Endothelial cell of umbilical vein (primary cell): ENCODE measurements around the gene AGTPBP1. TPM values are rescaled to one million over a fixed set of nuclear protein-coding genes. Genes with fewer than 3 reads are reported as not detected.

ENCODE experiments used
- BruUV-seq: library from RNA; stranded (reverse); fragments of 400-500 nt; replicated peaks from 2 replicates; lab custom pipeline; 2021; lab: Mats Ljungman, UMichigan
- CTCF ChIA-PET: fragments of 300-600, 350-600 bp; sonication (Branson Sonifier 250); formaldehyde crosslinking; loops from one replicate; lab custom pipeline; 2021; ENCODE audit warnings: antibody characterized with exemption, inconsistent platforms; lab: Charles Lee
- POLR2A ChIA-PET: fragments of 300-600, 350-600 bp; sonication (Branson Sonifier 250); formaldehyde crosslinking; loops from one replicate; lab custom pipeline; 2021; ENCODE audit warnings: antibody characterized with exemption, inconsistent platforms; lab: Charles Lee
- DNase-seq: peaks from one replicate; pipeline ENCODE4 v3.0.0-alpha.2; 2011; ENCODE audit warnings: low read depth, low spot score
- FAIRE-seq: peaks from 2 replicates; lab custom pipeline; 2011; peaks lifted over from hg19 to GRCh38; lab: Jason Lieb, UNC
- H2AFZ ChIP-seq: 2 replicates; pipeline ENCODE4 v1.6.0; 2012; ENCODE audit warnings: low read depth, low read length, control low read depth, inconsistent platforms
- H3K27ac ChIP-seq: 2 replicates; pipeline ENCODE4 v1.5.1; 2011; ENCODE audit warnings: low read depth, mild to moderate bottlenecking, control low read depth, low read length, moderate library complexity; ENCODE audit not compliant: insufficient read depth
- H3K27me3 ChIP-seq, 2 experiments: 2 replicates each; pipeline versions ENCODE4 v1.6.0 to v1.6.1; 2011; ENCODE audit warnings: low read length in 2 of 2, mixed read lengths in 1 of 2; ENCODE audit not compliant: control insufficient read depth in 2 of 2, insufficient read depth in 2 of 2
- H3K36me3 ChIP-seq, 2 experiments: 2 replicates in 1 of 2; 3 replicates in 1 of 2; pipeline ENCODE4 v1.5.1; 2011; ENCODE audit warnings: low read length in 2 of 2, mild to moderate bottlenecking in 1 of 2, moderate library complexity in 1 of 2; ENCODE audit not compliant: control insufficient read depth in 2 of 2, insufficient read depth in 2 of 2; ENCODE audit errors: extremely low read depth in 1 of 2
- H3K4me1 ChIP-seq: 3 replicates; pipeline ENCODE4 v1.5.1; 2011; ENCODE audit warnings: mild to moderate bottlenecking, low read length; ENCODE audit not compliant: control insufficient read depth, insufficient read depth; ENCODE audit errors: extremely low read depth
- H3K4me2 ChIP-seq: 2 replicates; pipeline ENCODE4 v1.6.1; 2011; ENCODE audit warnings: low read length, control low read depth, mixed read lengths; ENCODE audit not compliant: insufficient read depth
- H3K4me3 ChIP-seq, 3 experiments: fragments of 200-600 bp in 1 of 3; sonication (generic), shearing (Covaris generic) in 1 of 3; replicated peaks in 1 of 3; 2 replicates each; pipeline ENCODE4 v1.5.1; 2011 to 2016; ENCODE audit warnings: control low read depth in 3 of 3, low read length in 3 of 3, mild to moderate bottlenecking in 2 of 3, inconsistent platforms in 1 of 3, low read depth in 1 of 3, moderate library complexity in 1 of 3; ENCODE audit not compliant: insufficient read depth in 1 of 3
- H3K79me2 ChIP-seq: 2 replicates; pipeline ENCODE4 v1.6.0; 2012; ENCODE audit warnings: low read length, inconsistent platforms; ENCODE audit not compliant: control insufficient read depth, insufficient read depth
- H3K9ac ChIP-seq: replicated peaks from 2 replicates; pipeline ENCODE3; 2011; ENCODE audit warnings: low read length, control low read depth; ENCODE audit not compliant: insufficient read depth; ENCODE audit errors: extremely low read depth
- H3K9me1 ChIP-seq: replicated peaks from 3 replicates; pipeline ENCODE4 v1.6.0; 2011; ENCODE audit warnings: mild to moderate bottlenecking, low read length; ENCODE audit not compliant: control insufficient read depth, insufficient read depth; ENCODE audit errors: extremely low read depth
- H3K9me3 ChIP-seq: replicated peaks from 2 replicates; pipeline ENCODE4 v1.5.1; 2012; ENCODE audit warnings: low read length, inconsistent platforms; ENCODE audit not compliant: control insufficient read depth, insufficient read depth
- H4K20me1 ChIP-seq: replicated peaks from 2 replicates; pipeline ENCODE3; 2011; ENCODE audit warnings: mild to moderate bottlenecking, low read length; ENCODE audit not compliant: control insufficient read depth, insufficient read depth; ENCODE audit errors: extremely low read depth
- CTCF ChIP-seq, 2 donors: IDR thresholded peaks; 1 replicate in 1 of 2; 2 replicates in 1 of 2; pipeline ENCODE4 v1.5.1; 2011; ENCODE audit warnings: low read length in 2 of 2, mild to moderate bottlenecking in 2 of 2, moderate library complexity in 2 of 2, control low read depth in 1 of 2, inconsistent platforms in 1 of 2, low read depth in 1 of 2; ENCODE audit not compliant: insufficient read depth in 1 of 2; ENCODE audit errors: extremely low read depth in 1 of 2
- EZH2 ChIP-seq: IDR thresholded peaks from 2 replicates; pipeline ENCODE4 v1.6.1; 2012; ENCODE audit warnings: borderline replicate concordance, low read depth, mild to moderate bottlenecking, moderate library complexity, low read length, inconsistent platforms; ENCODE audit not compliant: severe bottlenecking
- FOS ChIP-seq: IDR thresholded peaks from 2 replicates; pipeline ENCODE4 v1.6.1; 2011; ENCODE audit warnings: mild to moderate bottlenecking, low read length, moderate library complexity, borderline replicate concordance; ENCODE audit not compliant: insufficient read depth
- GATA2 ChIP-seq: IDR thresholded peaks from 2 replicates; pipeline ENCODE4 v1.7.0; 2011; ENCODE audit warnings: low read depth, mild to moderate bottlenecking, moderate library complexity, mixed read lengths, low read length; ENCODE audit not compliant: insufficient read length, insufficient read depth
- JUN ChIP-seq: IDR thresholded peaks from 2 replicates; pipeline ENCODE4 v1.6.1; 2011; ENCODE audit warnings: borderline replicate concordance, low read depth; ENCODE audit not compliant: insufficient read length, insufficient read depth
- MAX ChIP-seq: IDR thresholded peaks from 2 replicates; pipeline ENCODE4 v1.6.1; 2011; ENCODE audit not compliant: insufficient read depth, insufficient read length
- MYC ChIP-seq: IDR thresholded peaks from one replicate; pipeline ENCODE4 v1.6.1; 2011; ENCODE audit warnings: mild to moderate bottlenecking, low read depth, low read length
- POLR2A ChIP-seq: IDR thresholded peaks from 2 replicates; pipeline ENCODE4 v1.6.1; 2012; ENCODE audit warnings: low read depth, mild to moderate bottlenecking, control low read depth, low read length
- POLR2AphosphoS5 ChIP-seq: IDR thresholded peaks from 2 replicates; pipeline ENCODE4 v1.6.1; 2012; ENCODE audit warnings: low read depth, mild to moderate bottlenecking, control low read depth, low read length, moderate library complexity; ENCODE audit not compliant: insufficient read depth
- dilution Hi-C: fragments of 300-500 bp; cut with MboI; formaldehyde crosslinking; loops from one replicate; pipeline ENCODE4 v1.15.0; 2019; ENCODE audit warnings: low sequenced_read_pairs; ENCODE audit not compliant: extremely low pct_ligation_motif_present
- intact Hi-C: fragments of 100-400 bp; cut with micrococcal nuclease; formaldehyde crosslinking; loops from one replicate; pipeline ENCODE4 v1.10.0; 2022
- polyA plus RNA-seq, 4 experiments: library from polyadenylated mRNA; depleted of rRNA in 3 of 4; stranded (reverse) in 3 of 4; unstranded in 1 of 4; fragments of >200 nt; gene quantifications; 2 replicates each; pipeline versions ENCODE4 v1.2.1 to v1.2.3, GENCODE V29; 2011 to 2012; ENCODE audit warnings: missing spikeins in 1 of 4
- total RNA-seq: library from RNA; stranded (reverse); gene quantifications from 2 replicates; pipeline ENCODE4 v1.2.3, GENCODE V29; 2021

AGTPBP1 gene
- total and polyA plus RNA-seq, 2 donors (not counting 3 experiments of a cell fraction or from before 2014, with no cell fraction given): 4.2 to 18.4 TPM

- Histone ChIP-seq H3K4me2 (no peak overlapping the region), H3K79me2 (peaks cover 2% of the 10 kb centered on the region), H3K27ac (no peak overlapping the region), H3K4me1 (no peaks in the 10 kb centered on the region), H3K36me3 (no peaks in the 10 kb centered on the region), H4K20me1 (no peaks in the 10 kb centered on the region), H3K9me3 (no peaks in the 10 kb centered on the region), H3K4me3 (no peak overlapping the region), H2AFZ (no peak overlapping the region), H3K27me3 (no peaks in the 10 kb centered on the region), H3K9ac (no peak overlapping the region), H3K9me1 (no peaks in the 10 kb centered on the region)
- DNase-seq: no peak
- dilution Hi-C loops: no loop called here
- no TSS peak for BruUV-seq
- ChIA-PET POLR2A (no interaction called here), CTCF (no interaction called here)
- intact Hi-C loops: no loop called here
- no peak for FAIRE-seq
- TF ChIP-seq MAX (no peak), MYC (no peak), FOS (no peak), GATA2 (no peak), POLR2A (no peak), POLR2AphosphoS5 (no peak), JUN (no peak), EZH2 (no peak), CTCF (IDR thresholded peaks at IDR 0.05; ENCODE audit: extremely low read depth in 1 of 2, insufficient read depth in 1 of 2, low read depth in 1 of 2, low read length in 2 of 2) (no peak)
Measured at GRCh38 chr9:85703398-85703797, 38.4 kb downstream of the AGTPBP1 start.
